GM18505 (cell line): Measurements from ENCODE around the gene DDX51.

Experiments used
- ATAC-seq: cut with Tn5 transposase; IDR thresholded peaks from one replicate; pipeline ENCODE4 v1.9.1; 2021; ENCODE audit not compliant: unreplicated experiment
- POLR2A ChIP-seq: IDR thresholded peaks from 4 replicates; pipeline ENCODE4 v1.6.1; 2011; ENCODE audit warnings: borderline replicate concordance; ENCODE audit not compliant: insufficient read depth, insufficient read length; ENCODE audit errors: extremely low read depth

The DDX51 gene

GRCh38 chr12:132186208-132186856, 42.2 kb upstream of the DDX51 start:
- no peak for TF ChIP-seq POLR2A
- ATAC-seq: no peak

- ATAC-seq: no peak
Observed at GRCh38 chr12:132185705-132186104, 41.6 kb upstream of the DDX51 start.

GRCh38 chr12:132182711-132183365, 38.7 kb upstream of the DDX51 start:
- no peak for TF ChIP-seq POLR2A
- no peak for ATAC-seq

More at GRCh38 chr12:132185705-132186104, 41.6 kb upstream of the DDX51 start:
- TF ChIP-seq POLR2A: no peak

DNA sequence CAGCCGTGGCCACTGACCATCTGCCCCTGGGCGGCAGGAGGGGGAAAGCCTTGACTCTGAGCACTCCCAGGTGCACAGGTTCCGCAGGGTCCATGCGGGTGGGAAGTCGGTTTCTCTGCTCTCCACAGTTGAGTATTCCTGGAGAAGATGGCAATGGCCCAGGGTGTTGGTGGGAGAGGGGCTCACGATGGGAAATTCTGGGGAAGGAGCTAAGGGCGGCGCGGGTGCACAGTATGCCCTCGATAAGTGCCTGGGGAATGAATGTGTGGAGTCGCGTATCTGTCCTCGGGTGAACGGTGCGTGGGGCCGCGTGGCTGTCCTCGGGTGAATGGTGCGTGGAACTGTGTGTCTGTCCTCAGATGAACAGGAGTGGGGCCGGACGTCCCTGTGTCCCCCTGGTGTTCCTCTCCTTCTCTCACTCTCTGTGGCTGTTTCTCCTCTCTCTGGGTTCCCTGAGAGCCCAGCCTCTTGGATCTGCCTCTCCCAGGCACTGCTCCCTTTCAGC, 38.1 kb upstream of the DDX51 start:
- no peak for ATAC-seq
- TF ChIP-seq POLR2A: no peak

DNA sequence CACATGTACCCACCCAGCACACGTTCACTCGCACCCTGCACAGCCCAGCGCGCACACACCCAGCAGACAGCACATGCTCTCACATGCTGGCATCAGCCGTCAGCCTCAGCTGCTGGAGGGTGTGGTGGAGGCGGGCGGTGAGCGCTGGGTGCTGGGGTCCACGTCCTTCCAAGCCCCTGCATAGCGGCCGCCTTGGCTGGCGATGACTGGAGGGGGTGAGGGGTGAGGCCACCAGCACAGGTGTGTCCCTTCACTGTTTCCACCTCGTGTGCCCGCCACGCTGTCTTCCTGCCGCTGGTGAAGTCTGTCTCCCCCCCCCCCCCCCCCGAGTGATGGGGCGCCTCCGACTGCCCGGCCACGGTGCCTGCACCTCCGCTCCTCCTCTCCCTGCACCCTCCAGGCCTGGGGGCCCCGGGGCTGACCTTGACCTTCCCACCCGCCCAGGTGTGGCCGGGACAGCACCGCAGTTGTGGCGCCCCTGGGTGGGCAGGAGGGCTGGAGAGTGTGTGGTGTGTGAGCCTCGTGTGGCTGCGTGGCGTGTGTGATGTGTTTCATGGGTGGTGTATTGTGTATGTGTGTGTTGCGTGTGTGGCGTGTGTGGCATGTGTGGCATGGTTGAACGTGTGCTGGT, 37.6 kb upstream of the DDX51 start:
- no peak for ATAC-seq
- no peak for TF ChIP-seq POLR2A

GRCh38 chr12:132180648-132181546, 36.8 kb upstream of the DDX51 start:
- no peak for TF ChIP-seq POLR2A
- no peak for ATAC-seq

GRCh38 chr12:132179431-132180362, 35.6 kb upstream of the DDX51 start:
- TF ChIP-seq POLR2A: no peak
- no peak for ATAC-seq

DNA sequence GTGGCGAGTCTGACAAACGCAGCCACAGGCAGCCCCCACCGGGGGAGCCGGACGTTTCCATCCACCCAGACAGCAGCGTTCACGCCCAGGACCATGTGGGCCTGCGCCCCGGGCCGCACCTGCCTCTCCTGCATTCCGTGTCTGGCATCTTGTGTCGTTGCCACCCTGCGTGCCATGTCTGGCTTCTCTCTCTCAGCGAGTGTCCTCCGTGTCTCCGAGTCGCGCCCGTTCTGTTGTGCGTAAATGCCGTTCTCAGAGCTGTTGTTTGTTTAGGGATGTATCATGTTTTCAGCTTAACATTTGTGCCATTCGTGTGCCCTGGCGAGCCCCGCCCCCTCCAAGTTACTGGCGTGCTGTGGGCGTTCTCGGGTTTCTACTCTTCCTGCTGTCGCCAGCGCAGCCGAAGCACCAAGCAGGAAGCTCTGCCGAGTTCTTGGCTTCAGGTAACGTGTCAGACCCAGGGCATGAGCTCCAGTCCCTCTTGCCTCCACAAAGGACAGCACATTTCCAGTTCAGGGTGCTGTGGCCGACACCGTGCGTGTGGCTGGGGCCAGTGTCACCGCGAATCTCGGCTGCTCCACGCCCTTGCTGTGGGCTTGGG, 34.8 kb upstream of the DDX51 start:
- ATAC-seq: no peak
- no peak for TF ChIP-seq POLR2A

- no peak for TF ChIP-seq POLR2A
- ATAC-seq: no peak
Observed at GRCh38 chr12:132178316-132178715, 34.2 kb upstream of the DDX51 start.

GRCh38 chr12:132176920-132177551, 32.9 kb upstream of the DDX51 start:
- ATAC-seq: no peak
- no peak for TF ChIP-seq POLR2A

DNA sequence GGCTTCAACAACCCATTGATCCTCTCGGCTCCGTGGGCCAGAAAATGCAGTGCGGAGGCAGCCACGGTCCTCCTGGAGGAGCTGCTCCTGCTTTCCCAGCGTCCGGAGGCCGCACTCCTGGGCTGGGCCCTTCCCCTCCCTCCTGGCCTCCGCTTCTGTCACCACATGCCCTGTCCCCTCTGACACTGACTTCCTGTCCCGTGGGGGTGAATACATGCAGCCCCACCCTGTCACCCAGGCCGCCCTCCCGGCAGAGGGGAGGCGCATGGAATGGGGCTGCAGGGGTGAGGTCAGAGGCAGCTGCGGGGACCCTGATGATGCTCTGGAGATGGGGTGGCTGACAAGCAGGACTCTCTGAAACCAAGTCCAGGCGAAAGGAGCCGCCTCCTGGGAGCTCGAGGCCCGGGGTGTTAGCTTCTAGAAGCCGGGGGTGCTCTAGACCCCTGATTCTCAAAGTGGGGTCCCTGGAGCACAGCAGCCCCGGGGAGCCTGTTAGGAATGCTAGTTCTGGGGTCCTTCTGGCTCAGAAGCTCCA, 32.3 kb upstream of the DDX51 start:
- TF ChIP-seq POLR2A: no peak
- ATAC-seq: no peak

DNA sequence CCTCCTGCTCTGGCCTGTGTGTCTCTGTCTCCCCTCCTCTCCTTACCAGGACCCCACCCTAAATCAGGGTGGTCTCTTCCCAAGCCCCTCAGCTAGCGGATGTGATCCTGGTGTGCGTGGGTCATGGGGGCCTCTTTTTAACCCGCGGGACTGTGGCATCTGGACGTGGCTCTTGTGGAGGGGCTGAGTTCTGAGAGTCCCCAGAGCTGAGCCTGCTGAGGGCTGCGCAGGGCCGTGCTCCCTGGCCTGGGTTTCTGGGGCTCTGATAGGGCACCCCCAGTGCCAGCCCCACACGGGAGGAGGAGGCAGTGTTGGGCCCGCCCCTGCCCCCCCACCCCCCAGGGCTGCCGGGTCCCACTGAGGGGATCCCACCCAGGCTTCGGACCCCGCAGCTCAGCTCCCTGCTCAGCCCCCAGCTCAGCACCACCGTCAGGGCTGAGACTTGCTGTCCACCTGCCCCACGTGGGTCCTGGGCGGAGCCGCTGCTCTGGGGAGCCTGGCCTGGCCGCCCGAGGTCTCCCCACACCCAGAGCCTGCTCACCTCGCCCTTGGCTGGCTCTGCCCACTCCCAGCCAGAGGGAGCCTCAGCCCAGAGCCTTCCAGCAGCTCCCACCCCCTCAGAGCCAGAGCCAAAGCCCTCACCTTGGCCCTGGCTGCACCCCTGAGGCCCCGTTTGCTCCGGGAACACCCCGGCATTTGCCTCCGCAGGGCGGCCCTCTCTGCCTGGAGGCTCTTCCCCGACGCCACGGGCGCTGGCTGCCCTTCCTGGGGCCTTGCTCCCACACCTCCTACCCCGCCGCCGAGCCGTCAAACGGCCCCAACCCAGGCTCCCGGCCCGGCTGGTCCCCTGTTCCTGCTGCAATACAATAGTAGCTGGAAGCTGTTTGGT, 31.6 kb upstream of the DDX51 start:
- no peak for ATAC-seq
- no peak for TF ChIP-seq POLR2A
